Activated T-helper 1 cell treated with anti-CD3 and anti-CD28 coated beads, Interleukin-2, amount 50 U/mL, for 16 hours (primary cell): ENCODE measurements around the gene FLRT1.

Experiments used
- DNase-seq, 2 donors: peaks; one replicate each; pipeline ENCODE4 v3.0.0-alpha.2; 2020; ENCODE audit warnings: low read depth in 1 of 2, low spot score in 1 of 2

Gene FLRT1

DNA sequence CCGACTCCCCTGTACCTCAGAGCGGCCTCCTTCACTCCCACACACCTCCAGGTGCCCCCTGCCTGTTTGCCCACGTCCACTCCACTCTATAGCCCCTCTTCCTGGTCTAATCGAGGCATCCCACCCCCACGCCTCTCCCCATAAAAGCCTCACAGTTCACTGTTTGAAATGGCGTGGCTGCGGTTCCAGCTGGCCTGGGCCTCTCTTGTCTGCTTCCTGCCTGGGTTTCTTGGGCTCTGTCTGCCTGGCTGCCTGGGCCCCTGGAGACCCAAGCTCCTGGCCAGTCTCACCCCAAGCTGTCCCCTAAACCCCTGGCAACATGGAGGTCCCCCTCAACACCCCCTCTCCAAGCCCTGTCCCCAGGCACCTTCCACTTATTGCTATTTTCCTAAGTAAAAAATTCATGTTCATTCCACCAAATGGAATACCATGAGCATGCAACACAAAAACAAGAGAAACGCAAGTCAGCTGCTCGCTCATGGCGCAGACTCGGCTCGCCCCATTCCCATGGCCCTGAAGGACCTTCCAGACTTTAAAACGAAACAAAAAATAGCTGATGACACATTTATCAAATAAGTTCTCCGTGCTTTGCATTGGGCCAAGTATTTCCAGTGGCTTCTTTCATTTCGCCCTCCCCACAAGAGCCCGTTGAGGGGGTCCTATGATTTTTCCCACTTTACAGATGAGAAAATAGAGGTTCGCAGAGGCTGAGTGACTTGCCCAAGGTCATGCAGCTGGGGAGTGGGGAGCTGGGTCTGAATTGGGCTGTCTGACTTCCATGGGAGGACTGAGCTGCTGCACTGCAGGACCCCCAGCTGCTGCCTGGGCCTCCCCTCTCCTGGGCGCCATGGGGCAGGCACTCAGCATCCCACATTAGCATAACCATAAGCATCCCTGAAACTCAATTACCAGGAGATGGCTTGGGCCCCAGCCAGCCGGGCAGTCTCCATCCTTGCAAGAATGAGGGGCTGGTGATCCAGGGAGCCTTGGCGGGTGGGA, 11.7 kb upstream of the FLRT1 start:
- no peak for DNase-seq

DNA sequence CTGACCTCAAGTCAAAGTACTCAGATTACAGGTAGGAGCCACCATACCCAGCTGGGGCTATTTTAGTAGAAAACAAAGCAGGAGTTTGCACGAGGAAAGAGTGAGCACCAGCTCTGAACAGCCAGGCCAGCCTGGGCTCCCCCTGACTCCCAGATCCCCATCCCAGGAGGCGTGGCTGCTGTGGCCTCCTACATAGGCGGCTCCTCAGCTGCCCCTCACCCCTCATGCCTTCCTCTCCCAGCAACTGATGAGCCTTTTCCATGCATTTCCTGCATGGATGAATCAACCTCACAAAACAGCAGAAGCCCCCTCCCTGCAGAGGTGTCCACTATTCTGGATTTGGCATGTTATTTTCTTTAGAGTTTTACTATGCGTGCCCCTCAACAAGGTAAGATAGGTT, 10.5 kb upstream of the FLRT1 start:
- DNase-seq, result no peak

DNA sequence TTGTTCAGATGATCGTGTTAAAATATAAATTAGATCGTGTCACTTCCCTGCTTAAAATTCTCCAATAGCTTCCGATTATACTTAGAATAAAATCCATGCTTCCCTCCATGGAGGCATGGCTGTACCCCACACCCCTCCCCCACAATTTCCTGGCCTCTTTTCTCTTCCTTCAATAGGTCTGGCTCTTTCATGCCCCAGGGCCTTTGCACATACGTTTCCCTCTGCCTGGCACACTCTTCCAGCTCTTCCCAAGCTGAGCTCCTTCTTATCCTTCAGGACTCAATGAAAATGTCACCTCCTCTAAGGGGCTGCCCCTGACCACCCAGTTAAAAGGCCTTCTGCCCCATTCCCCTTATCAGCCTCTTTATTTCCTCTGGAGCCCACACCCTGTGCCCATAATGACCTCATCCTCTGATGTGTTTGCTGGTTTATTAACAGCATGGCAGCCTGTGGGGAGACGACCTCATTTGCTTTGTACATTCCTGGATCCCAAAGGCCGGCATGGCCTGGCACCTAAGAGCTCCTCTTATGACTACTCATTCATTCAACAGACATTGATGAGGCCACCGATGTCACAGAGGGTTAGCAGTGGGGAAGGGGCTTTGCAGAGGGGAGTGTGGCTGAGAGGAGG, 9.0 kb upstream of the FLRT1 start:
- DNase-seq, result no peak

DNA sequence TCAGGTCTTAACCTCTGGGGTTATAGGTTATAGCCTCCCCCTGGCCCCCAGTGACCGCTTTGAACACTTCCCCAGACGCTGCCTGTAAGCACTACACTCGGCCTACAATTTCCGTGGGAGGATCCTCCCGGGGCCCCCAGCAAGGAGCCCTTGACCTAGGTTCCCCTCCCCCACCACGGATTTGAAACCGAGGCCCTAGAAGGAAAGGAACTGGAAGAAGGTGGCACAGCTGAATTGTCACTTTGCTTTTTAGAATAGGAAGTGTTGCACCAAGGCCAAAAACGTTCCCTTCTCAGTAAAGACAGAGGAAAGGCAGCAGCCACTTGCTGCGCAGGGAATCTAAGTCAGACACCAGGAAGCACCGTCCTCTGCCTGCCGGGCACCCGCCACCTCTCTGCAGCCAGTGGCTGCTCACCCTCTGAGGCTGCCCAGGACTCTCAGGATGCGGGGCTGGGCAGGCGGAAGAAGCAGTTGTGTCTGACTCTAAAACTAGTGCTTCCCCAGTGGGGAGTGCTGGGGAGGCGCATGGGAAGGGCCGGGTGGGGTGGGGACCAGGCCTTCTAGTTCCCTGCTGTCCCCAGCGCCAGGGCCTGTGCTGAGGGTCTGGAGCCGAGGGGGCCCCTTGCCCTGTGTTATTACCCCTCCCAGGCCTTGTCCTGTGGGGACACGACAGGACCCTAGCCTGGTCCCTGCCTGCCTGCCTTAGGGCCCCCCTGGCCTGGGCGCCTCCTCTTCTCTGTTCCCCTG, 7.9 kb upstream of the FLRT1 start:
- DNase-seq, result no peak

DNA sequence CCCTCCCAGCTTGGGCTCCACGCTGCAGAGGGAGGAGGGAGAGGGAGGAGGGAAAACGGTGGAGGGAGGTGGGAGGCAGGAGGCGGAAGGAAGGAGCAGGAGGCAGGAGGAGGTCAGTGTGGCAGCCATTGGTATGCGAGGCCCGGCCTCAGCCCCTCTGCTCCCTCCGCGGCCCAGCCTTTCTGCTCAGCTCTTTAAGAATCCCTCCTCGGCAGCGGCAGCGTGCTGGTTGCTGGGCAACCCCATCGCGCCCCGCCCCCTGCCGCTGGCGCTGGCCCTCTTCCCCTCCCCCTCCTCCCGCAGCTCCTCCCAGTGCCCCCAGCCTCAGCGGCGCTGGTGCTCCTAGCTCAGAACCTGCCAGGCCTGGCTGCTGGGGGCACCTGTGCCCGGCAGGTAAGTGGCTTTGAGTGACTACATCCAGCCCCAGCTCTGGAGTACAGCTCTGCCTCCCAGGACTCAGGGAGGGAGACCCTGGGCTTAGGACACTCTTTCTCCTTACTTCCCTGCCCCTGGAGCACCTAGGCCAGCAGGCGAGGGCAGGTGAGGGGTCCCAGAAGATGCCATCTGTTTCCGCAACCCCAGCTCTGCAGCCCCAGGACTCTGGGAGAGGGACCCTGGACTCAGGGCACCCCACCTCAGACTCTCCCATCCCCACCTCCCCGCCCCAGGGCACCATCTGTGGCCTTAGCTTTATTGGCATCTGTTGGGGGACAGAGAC, 7.2 kb upstream of the FLRT1 start:
- no peak for DNase-seq

DNA sequence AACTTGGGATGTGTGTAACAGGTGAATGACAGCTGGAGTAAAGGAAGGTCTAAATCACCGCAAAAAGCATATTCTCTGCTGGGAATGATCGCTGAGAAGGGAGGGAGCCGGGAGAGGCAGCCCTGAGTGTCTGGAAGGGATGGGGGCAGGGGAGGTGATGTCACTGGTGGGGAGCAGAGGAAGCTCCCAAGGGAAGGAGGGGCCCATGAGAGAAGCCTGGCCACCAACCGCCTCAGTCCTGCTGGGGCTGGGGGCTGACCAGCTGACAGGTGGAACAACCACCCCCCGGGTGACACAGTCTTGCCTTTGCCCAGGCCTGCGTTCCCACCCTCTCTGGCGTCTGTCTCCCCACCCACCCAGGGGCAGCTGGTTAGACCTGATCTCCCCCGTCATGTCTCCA, 6.0 kb upstream of the FLRT1 start:
- DNase-seq, result no peak

DNA sequence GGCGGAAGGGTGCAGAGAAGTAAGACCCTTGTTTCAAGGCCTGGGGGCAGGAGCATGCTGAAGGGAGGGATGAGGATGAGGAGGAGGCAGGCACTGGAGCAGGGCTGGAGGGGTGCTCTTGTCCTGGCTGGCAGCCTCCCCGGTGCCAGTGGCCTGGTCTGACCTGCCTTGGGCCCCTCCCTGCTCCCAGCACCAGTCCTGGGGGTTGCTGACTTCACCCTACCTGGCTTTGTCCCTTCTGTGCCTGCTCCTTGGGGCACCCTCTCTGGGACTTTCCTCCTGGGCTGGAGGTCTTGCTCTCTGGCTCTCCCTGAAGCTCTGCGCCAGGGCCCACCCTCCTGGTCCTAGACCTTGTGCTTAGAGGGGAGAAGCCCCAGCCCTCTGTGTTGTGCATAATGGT, 4.7 kb upstream of the FLRT1 start:
- DNase-seq, result no peak

DNA sequence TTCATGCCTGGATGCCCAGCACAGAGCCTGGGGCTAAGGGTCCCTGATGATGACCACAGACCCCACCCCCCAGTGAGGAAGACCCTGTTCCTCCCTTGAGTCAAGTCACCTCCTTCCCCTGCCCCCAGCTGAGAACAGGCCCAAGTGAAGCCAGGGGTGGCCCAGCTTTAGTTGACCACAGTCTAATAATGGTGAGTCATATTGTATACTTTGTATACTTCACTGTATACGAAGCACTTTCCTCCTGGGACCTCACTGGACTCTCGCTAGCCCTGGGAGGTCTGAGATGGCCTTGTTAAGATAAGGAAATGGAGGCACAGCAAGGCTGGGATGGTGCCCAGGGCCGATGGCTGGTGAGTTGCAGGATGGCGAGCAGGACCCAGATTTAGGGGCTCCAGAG, 3.7 kb upstream of the FLRT1 start:
- DNase-seq, result no peak

DNA sequence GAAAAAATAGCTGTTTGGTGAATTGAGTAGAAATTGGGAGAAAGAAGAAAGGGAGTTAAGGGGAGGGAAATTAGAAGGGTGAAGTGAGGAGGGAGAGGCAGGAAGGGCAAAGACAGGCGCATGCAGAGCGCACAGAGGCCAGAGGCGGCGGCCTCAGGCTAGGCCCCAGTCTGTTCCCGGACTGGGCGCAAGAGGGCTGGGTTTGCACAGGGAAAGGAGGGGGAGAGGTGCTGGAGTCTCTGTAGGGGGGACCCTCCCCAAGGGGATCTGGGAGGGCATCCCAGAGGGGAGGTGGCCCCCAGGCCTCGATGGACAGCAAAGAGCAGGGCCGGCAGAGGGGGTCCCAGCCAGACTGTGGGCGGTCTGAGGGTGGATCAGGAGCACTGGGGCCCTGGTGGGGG, 1.3 kb upstream of the FLRT1 start:
- DNase-seq, result no peak

DNA sequence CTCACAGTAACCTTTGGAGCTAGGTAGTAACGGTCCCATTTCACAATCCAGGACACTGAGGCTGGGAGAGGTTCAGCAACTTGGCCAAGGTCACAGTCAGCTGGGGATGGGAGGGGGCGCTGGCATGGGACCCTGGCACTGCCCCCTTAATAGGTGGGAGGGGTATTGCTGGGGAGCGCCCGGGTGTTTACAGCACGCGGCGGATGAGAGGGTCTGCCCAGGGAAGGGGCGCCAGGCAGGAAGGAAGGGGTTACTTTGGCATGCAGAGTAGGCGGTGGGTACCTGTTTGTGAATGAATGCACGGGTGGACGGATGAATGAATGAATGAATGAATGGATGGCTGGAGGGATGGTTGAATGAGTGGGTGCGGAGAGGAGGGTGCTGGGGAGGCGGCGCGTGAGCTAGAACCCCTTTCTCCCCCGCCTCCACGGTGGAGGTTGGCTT, 628 bp upstream of the FLRT1 start:
- no peak for DNase-seq

DNA sequence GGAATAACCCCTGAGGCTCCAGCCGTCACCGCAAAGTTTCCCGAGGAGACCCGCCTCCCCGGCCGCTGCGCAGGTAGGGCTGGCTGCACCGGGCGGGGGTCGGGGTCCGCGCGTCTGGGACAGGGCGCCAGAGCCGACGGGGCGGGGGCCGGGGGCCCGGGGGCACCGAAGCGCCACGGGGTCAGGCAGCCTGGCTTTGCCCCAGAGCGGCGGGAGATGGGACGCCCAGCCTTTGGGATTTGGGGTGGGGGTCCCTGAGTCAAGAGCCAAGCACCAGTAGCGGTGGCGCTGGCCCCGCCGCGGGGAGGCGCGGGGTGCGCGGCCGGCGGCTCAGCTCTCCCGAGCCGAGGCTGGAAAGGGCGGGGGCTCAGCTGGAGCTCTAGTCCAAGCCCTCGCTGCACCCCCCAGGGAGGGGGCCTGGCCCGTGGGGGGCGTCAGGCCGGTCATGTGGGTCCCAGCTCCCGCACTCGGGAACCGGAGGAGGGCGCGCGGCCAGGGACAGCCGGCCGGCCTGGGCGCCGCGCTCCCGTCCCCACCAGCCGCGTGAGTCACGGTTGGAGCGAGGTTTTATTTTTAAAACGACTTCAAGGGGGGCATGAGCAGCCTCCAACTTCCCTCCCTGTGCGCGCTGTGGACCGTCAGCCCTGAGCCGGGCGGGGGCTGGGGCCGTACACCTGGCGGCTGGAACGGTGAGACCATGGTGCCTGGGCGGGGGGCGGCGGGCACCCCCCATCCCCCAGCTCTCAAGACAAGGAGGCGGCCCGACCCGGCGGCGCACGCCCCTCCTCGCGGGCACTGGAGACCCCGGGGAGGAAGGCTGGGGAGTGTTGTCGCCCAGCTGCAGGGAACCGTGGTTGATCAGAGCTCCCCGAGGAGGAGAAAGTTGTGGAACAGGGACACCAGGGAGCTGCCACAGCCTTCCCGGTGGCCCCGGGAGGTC, 626 bp downstream of the FLRT1 start:
- no peak for DNase-seq

DNA sequence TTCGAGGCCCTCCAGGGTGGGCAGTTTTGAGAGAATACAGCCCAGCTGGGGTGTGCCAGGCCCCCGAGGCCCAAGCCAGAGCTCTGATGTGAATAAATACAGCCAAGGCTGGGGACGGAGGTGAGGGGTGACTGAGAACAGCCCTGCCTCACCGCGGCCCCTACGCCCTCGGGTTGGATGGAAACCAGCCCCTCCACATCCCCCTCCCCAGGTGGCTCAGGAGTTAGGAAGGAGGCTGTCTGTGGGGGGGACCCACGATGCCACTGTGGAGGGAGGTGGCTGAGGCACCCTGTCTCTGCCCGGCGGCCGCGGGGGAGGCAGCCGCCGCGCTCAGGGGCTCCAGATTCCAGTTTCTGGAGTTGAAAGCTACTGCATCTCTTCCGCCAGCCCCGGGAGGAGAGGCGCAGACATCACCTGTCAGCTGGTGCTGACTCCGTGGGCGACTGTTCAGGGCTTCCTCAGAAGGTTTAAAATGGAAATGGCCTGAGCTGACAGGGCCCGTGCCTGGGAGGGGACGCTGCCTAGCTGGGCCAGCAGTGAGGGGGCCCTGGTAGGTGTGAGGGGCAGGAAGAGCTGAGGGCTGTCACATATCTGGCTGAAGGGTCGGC, 1.4 kb downstream of the FLRT1 start:
- no peak for DNase-seq

DNA sequence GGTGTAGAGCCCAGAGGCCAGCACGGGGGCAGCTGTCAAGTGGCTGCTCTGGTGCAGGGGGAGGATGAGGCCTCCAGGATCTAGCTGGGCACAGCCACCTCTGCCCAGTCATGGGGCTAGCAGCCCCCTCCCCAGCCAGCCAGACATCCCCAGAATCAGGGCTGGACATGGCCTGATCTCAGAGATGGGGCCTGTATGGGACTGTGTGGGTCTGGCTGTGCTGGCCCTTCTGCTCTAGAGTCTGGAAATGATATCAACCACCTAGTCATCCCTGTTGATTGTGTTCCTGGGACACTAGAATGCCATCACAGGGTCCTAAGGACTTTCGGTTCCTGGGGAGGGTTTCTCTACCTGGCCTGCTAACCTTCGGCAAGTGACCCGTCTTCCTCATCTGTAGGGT, 2.8 kb downstream of the FLRT1 start:
- no peak for DNase-seq

DNA sequence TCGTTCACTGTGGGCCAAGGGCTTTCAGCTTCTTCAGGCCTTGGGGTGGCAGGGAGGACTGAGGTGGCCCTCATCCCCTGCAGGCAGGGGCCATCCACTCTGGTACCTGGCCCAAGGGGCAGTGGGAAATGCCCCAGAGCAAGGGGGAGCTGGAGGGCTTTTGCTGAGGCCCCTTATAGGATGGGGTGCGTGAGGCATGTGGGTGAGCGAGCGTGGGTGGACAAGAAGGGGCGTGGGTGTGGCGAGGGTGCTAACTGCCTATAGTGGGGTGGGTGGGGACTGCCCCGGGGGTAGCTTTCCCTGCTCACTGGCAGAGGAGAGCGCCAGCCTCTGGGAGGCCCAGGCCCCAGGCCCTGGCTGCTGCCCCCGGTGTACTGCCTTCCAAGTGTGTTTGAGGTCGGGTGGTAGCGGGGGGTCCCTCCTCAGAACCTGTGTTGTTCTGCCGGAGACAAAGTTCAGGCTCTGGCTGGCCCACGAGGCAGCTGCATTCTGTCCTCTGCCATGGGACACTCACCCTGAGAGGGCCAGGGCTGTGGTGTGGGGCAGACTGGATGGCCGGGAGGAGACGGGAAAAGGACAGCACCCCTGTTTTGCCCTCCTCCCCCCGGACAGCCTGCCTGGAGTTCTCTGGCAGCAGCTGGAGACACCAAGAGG, 3.4 kb downstream of the FLRT1 start:
- no peak for DNase-seq

DNA sequence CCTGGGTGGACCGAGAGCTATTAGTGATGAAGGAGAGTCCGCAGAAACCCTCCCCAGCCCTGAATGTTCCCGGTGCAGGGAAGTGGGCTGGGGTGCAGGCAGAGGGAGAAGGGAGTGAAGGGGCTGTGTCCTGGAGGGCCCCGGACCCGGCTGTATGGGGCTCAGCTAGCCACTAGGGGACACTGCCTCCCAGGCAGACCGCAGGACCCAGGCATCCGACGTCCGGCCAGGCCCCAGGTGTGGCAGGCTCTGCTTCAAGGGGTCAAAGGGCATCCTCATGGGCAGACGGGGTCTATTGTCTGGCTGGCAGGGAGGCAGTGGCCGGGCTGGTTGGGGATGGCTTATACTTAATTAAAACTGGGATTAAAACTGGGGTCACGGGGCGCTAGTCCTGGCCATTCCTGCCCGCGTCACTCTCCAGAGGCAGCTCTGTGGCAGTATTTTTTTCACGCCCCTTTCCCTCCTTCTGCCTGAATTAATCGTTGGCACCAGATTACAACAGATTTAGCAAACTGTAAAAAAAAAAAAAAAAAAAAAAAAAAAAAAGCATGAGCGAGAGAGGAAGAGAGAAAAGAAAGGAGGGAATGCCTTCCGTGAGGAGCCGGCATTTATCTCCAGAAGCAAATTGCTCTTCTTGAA, 5.1 kb downstream of the FLRT1 start:
- no peak for DNase-seq

DNA sequence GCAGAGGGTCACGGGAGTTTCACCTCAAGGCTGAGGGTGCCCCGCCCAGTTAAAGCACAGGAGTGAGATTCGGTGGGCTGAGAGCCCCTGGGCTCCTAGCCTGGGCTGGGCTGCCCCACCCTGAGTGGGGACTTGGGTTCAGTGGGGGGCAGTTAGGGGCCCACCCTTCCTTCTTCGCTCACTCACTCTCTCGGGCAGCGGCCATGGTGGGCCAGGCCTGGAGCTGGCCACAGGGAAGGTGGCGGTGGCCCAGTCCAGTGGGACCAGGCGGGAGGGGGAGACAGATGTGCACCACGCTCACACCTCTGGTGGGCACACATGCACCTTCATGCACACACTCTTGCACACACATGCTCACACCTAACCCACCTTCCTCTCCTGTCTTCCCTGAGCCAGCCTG, 6.1 kb downstream of the FLRT1 start:
- DNase-seq, result no peak

DNA sequence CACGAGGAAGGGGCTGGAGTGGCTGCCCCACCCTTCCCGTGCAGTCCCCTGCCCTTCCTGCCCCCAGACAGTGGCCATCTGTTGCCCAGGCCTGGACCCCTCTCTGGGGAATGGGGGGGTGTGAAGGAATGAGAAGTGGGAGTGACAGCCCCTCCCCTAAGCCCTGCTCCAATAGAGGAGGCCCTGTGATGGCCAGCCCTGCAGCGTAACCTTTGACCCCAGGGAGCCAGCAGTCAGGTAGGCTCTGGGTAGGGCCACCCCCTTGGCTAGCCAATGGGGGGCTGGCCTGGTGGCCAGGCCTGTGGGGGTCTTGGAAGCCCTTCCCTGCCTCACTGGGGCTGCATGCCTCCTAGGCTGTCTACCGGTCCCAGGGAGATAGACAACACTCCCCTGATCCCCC, 6.6 kb downstream of the FLRT1 start:
- DNase-seq, result no peak

DNA sequence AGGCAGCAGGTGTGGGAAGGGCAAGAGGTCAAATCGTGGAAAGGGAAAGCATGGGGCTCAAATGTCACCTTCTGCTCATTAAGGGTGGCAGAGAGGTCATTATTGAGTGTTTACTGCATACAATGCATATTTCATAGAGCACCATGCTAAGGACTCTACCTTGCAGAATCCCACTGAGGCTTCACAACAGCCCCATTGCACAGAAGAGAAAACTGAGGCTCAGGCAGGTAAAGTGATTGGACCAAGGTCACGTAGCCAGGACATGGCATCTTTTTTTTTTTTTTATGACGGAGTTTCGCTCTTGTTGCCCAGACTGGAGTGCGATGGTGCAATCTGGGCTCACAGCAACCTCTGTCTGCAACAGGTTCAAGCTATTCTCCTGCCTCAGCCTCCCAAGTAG, 7.8 kb downstream of the FLRT1 start:
- no peak for DNase-seq
